Stimulated activated naive CD8-positive, alpha-beta T cell treated with anti-CD3 and anti-CD28 coated beads, Interleukin-15, amount 100 ng/mL, for 72 hours (primary cell): ENCODE measurements around the gene OXGR1.

Experiments used
- ATAC-seq: fragments of 150-1000 bp; cut with Tn5 transposase; 2 replicates; pipeline ENCODE4 v1.10.0; 2021; ENCODE audit warnings: mild to moderate bottlenecking, moderate library complexity
- DNase-seq, 2 donors: peaks; one replicate each; pipeline ENCODE4 v3.0.0; 2021 to 2022
- H3K27ac Mint-ChIP-seq, 2 donors: one replicate each; pipeline ENCODE4 v1.8.0; 2022; ENCODE audit warnings: mild to moderate bottlenecking in 2 of 2, mixed read lengths in 2 of 2, moderate library complexity in 2 of 2
- H3K27me3 Mint-ChIP-seq: one replicate; pipeline ENCODE4 v1.8.0; 2022; ENCODE audit warnings: mixed read lengths
- H3K4me1 Mint-ChIP-seq: one replicate; pipeline ENCODE4 v1.8.0; 2022; ENCODE audit warnings: mild to moderate bottlenecking, mixed read lengths
- H3K4me3 Mint-ChIP-seq, 2 donors: one replicate each; pipeline ENCODE4 v1.8.0; 2022; ENCODE audit warnings: mild to moderate bottlenecking in 2 of 2, mixed read lengths in 2 of 2, moderate library complexity in 1 of 2
- H3K9me3 Mint-ChIP-seq, 2 donors: one replicate each; pipeline ENCODE4 v1.8.0; 2022; ENCODE audit warnings: mixed read lengths in 2 of 2

The OXGR1 gene

GRCh38 chr13:96947343-96947910 lies 46.8 kb downstream of the OXGR1 start:
- no peak overlapping the region for H3K4me3 Mint-ChIP-seq
- H3K27me3 Mint-ChIP-seq = no peaks in the 10 kb centered on the region
- H3K4me1 Mint-ChIP-seq = no peaks in the 10 kb centered on the region
- no peak overlapping the region for H3K27ac Mint-ChIP-seq
- no peak for ATAC-seq
- H3K9me3 Mint-ChIP-seq = no peaks in the 10 kb centered on the region
- no peak for DNase-seq

DNA sequence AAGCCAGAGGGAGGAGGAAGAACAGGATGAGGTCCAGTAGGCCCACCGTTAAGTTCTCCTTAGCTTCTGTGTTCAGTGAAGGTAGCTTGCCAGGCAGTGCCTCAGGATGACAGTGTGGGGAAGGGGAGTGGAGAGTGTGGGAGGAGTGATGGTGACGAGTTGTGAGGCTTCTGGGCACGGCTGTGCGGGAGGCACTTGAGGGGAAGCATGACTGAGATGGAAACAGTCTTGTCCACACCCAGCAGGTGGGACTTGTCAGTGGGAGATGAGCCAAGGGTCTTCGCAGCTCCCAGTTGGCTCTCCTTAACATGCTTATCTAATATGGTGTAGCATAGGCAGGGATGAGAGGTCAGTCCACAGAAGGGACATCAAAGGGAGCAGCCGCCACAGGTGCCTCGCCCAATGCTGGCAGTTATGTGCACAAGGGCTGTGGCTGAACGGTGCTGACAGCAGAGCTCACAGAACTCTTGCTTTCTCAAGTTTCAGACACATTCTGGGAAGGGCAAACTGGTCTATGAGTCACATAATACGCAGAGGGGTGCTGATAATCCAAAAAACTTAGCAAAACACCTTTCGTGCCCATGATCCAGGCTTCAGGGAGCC lies 47.5 kb downstream of the OXGR1 start:
- H3K9me3 Mint-ChIP-seq = no peaks in the 10 kb centered on the region
- H3K4me3 Mint-ChIP-seq = no peak overlapping the region
- DNase-seq (no peak), ATAC-seq (no peak)
- no peaks in the 10 kb centered on the region for H3K27me3 Mint-ChIP-seq
- no peak overlapping the region for H3K27ac Mint-ChIP-seq
- H3K4me1 Mint-ChIP-seq = no peaks in the 10 kb centered on the region

- Mint-ChIP-seq H3K27me3 (no peaks in the 10 kb centered on the region), H3K9me3 (no peaks in the 10 kb centered on the region), H3K27ac (no peak overlapping the region), H3K4me3 (no peak overlapping the region), H3K4me1 (no peaks in the 10 kb centered on the region)
- DNase-seq = no peak
- ATAC-seq = no peak
Measured at GRCh38 chr13:96940961-96941360, 53.3 kb downstream of the OXGR1 start.

- no peak for ATAC-seq
- H3K4me1 Mint-ChIP-seq = no peaks in the 10 kb centered on the region
- H3K4me3 Mint-ChIP-seq = no peak overlapping the region
- no peak overlapping the region for H3K27ac Mint-ChIP-seq
- no peak for DNase-seq
- H3K9me3 Mint-ChIP-seq = no peaks in the 10 kb centered on the region
- no peaks in the 10 kb centered on the region for H3K27me3 Mint-ChIP-seq
Measured at GRCh38 chr13:96935901-96936300, 58.4 kb downstream of the OXGR1 start.
